A172 (cell line): ENCODE measurements around the gene OST4. TPM values are rescaled to one million over a fixed set of nuclear protein-coding genes. Genes with fewer than 3 reads are reported as not detected.

ENCODE experiments used
- DNase-seq: peaks from one replicate; pipeline ENCODE4 v3.0.0-alpha.2; 2015; ENCODE audit warnings: low spot score
- total RNA-seq: library from RNA; depleted of rRNA; stranded (reverse); fragments of >200 nt; shearing (Covaris generic); gene quantifications from 2 replicates; pipeline ENCODE4 v1.2.3, GENCODE V29; 2014; rRNA removed

The OST4 gene
- total RNA-seq, 1 experiment from 2014 or later = 356 TPM

DNA sequence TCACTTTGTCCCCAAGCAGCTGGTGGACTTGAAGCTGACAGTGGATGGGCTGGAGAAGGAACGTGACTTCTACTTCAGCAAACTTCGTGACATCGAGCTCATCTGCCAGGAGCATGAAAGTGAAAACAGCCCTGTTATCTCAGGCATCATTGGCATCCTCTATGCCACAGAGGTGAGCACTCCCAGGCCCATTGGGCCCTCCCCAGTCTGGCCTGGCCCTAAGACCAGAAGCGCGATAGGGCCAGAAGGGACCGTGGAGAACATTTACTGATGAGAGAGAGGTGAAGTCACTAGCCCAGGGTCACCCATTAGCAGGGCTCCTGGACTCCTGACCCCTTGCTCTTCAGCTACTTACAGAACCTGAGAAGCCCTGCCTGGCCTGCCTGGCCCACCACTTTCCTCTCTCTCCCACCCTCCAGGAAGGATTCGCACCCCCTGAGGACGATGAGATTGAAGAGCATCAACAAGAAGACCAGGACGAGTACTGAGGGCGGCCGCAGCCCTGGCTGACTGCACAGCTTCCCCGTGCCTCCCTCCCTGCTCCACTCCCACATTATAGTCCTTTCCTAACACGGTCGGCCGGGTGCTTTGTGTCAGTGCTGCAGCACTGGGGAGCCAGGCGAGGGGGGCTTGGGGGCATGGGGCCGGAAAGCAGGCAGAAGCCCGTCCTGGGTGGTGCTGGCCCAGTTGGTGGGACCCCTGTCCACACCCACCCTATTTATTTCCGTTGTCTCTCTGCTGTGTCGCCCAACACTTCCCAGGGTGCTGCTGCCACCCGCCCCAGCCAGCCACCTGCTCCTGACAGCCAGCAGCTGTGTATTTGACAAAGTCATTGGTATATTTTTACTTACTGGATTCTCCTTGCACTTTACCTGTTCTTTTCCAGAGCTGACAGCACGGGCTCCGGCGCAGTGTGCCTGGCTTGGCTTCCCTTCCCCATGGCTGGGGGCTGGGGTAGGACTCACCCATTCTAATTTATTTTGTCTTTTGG is 45.3 kb downstream of the OST4 start:
- DNase-seq = no peak

DNA sequence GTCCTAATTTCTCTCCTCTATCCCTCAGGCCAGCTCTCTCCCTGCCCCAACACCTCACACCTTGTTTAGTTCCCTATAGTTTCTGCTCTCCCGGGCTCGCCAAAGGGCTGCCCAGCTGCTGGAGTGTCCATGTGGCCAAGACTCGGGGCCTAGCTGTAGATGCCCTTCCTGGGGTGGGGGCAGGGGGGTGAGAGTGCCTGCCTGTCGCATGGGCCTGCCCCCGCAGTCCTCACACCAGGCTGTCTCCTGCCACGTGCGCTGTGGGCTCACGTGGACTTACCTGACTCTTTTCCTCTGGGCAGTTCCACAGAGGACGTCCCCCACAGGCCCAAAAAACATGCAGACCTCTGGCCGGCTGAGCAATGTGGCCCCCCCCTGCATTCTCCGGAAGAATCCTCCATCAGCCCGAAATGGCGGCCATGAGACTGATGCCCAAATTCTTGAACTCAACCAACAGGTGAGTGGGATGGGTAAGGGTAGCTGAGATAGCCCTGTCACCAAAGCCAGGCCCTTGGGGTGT is 46.1 kb downstream of the OST4 start:
- no peak for DNase-seq

DNA sequence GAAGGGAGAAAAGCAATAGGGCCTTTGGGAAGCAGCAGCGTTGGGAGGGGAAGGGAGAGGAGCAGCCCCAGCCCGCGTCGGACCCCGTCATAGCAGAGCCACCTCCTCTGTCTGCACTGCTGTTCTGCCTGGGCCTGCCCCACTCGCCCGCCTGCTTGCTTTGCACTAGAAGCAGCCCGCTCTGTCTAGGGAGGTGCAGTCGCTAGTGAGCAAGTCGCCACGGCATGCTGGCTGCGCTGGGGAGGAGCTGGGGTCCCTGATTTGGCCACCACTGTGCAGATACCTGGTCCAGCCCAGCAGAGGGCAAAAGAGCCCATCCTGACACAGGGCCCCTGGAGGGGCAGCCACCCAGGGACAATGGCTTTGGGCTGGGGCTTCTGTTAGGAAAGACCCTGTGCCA is 46.6 kb downstream of the OST4 start:
- no peak for DNase-seq

DNA sequence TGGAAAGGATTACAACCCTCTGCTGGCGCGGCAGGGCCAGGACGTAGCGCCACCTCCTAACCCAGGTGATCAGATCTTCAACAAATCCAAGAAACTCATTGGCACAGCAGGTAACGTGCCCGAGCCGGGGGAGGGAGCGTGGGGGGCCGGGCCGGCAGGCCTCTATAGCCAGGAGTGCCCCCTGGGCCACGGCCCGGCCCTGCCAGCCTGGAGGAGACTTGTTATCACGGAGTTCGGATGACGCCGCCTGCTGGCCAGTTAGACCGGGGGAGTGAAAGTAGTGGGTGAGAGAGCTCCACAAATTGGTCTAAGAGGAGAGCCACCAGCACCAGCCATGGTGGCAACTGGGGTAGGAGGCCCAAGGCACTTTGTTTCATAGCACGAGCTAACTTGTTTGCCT is 47.3 kb downstream of the OST4 start:
- no peak for DNase-seq

DNA sequence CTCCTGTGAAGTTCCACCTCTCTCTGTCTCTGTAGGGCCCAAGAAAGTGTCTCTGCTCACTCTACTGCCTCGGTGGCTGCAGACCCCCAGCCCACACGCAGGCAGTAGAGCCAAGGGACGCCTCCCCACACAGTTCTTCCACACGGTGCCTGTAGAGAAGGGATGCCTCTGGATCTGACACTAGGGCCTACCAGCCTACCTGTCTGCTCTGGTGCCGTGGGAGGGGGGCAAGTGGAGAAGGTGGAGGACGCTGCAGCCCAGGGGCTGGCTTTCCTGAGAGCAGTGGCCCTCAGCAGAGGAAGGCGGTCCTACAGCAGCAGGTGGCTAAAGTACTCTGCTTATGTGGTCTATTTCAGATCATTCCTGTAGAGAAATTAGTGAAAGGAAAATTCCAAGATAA is 47.7 kb downstream of the OST4 start:
- DNase-seq = no peak

DNA sequence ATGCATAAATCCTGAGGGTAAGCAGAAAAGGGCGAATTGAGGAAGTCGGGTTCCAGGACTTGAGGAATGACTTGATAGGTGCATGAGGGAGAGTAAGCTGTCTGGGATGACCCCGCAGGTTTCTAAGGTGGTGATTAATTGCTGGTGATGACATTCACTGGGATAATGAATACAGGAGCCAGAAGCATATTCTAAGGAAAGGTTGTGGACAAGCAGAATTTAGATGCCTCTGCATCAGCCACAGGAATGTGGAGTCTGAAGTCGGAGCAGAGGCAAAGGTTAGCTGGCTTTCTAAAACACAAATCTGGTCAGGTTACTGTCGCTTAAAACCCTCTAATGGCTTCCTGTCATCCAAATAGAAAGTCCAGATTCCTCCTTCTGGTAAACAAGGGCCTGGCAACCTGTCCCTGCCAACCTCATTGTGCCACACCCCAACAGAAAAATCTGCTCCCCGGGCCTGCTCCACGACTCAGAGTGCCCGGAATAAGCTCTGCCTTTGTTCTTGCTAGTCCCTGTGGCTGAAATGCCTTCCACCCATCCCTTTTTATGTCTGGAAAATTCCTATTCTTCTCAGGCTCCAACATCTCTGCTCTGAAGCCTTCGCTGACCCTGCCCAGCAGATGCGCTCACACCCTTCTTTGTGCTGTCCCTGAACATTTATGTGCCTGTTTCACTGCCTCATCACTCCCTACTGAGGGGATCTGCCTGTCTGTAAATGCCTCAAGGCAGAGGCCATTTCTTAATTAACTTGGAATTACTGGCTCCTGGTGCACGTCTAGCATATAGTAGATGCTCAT is 50.0 kb downstream of the OST4 start:
- peak; percentile 56 for DNase-seq

Other genes starting within 250 kb of the OST4 start
- gene DPYSL5, start 223.5 kb downstream of the OST4 start, total RNA-seq = 8.4 and 9.1 TPM in 2 replicates
- gene MAPRE3, start 101.0 kb downstream of the OST4 start, total RNA-seq = 7.1 and 9.7 TPM in 2 replicates
- gene TMEM214, start 38.7 kb downstream of the OST4 start, total RNA-seq = 53.8 and 57.7 TPM in 2 replicates
- gene AGBL5, start 20.0 kb downstream of the OST4 start, total RNA-seq = 41.4 and 44.3 TPM in 2 replicates
- gene EMILIN1, start 7.0 kb upstream of the OST4 start, total RNA-seq = 0.10 and 0.47 TPM in 2 replicates
- 8.7 and 10.3 TPM in 2 replicates for gene KHK, start 15.1 kb upstream of the OST4 start, total RNA-seq
- gene CGREF1, start 47.5 kb upstream of the OST4 start, total RNA-seq = 0.17 and 0.40 TPM in 2 replicates
- gene ABHD1, start 52.2 kb upstream of the OST4 start, total RNA-seq = 2.2 TPM in 1 of 2 replicates, not detected in the other
- gene PREB, start 63.0 kb upstream of the OST4 start, total RNA-seq = 79.5 and 89.2 TPM in 2 replicates
- gene PRR30, start 67.8 kb upstream of the OST4 start, total RNA-seq = not detected in 2 replicates
- gene TCF23, start 77.3 kb upstream of the OST4 start, total RNA-seq = not detected in 2 replicates
- 191 and 231 TPM in 2 replicates for gene ATRAID, start 140.4 kb upstream of the OST4 start, total RNA-seq
- 41.8 and 67.4 TPM in 2 replicates for gene SLC5A6, start 140.6 kb upstream of the OST4 start, total RNA-seq
- gene CAD, start 145.7 kb upstream of the OST4 start, total RNA-seq = 27.5 and 30.9 TPM in 2 replicates
- gene SLC30A3, start 191.4 kb upstream of the OST4 start, total RNA-seq = 3.2 and 6.5 TPM in 2 replicates
- gene DNAJC5G, start 203.8 kb upstream of the OST4 start, total RNA-seq = not detected in 2 replicates
- gene TRIM54, start 210.8 kb upstream of the OST4 start, total RNA-seq = 0.96 and 0.98 TPM in 2 replicates
- 4.1 and 5.0 TPM in 2 replicates for gene UCN, start 236.8 kb upstream of the OST4 start, total RNA-seq